ENCODE results near the gene NRARP. TPM values are rescaled to one million over a fixed set of nuclear protein-coding genes. Genes with fewer than 3 reads are reported as not detected.

NRARP gene
- total RNA-seq, 1 donor from 2014 or later: 2.2 TPM

- no peak for DNase-seq (ENCODE audit: low read depth)
- peak; percentile 26 for TF ChIP-seq CTCF (conservative IDR thresholded peaks at IDR 0.05; ENCODE audit: low read depth, low read length)
- H3K4me3 ChIP-seq (ENCODE audit: low read depth, low read length): no peak overlapping the region
Observed at GRCh38 chr9:137294681-137295237, 7.3 kb downstream of the NRARP start.

- H3K4me3 ChIP-seq (ENCODE audit: low read depth, low read length): peak overlapping the region; percentile 45
- no peak for DNase-seq (ENCODE audit: low read depth)
- no peak for TF ChIP-seq CTCF (conservative IDR thresholded peaks at IDR 0.05; ENCODE audit: low read depth, low read length)
Observed at GRCh38 chr9:137294091-137294680, 7.9 kb downstream of the NRARP start.

GRCh38 chr9:137293482-137294090, 8.5 kb downstream of the NRARP start:
- DNase-seq (ENCODE audit: low read depth): no peak
- H3K4me3 ChIP-seq (ENCODE audit: low read depth, low read length): peak overlapping the region; percentile 45
- no peak for TF ChIP-seq CTCF (conservative IDR thresholded peaks at IDR 0.05; ENCODE audit: low read depth, low read length)

GRCh38 chr9:137293094-137293481, 9.0 kb downstream of the NRARP start:
- H3K4me3 ChIP-seq (ENCODE audit: low read depth, low read length): no peak overlapping the region
- TF ChIP-seq CTCF (conservative IDR thresholded peaks at IDR 0.05; ENCODE audit: low read depth, low read length): no peak
- no peak for DNase-seq (ENCODE audit: low read depth)

GRCh38 chr9:137286975-137287383, 15.1 kb downstream of the NRARP start:
- no peak for DNase-seq (ENCODE audit: low read depth)
- no peak overlapping the region for H3K4me3 ChIP-seq (ENCODE audit: low read depth, low read length)
- peak; percentile 76 for TF ChIP-seq CTCF (conservative IDR thresholded peaks at IDR 0.05; ENCODE audit: low read depth, low read length)

- no peak for DNase-seq (ENCODE audit: low read depth)
- no peak overlapping the region for H3K4me3 ChIP-seq (ENCODE audit: low read depth, low read length)
Observed at GRCh38 chr9:137281345-137282116, 20.5 kb downstream of the NRARP start.

More at GRCh38 chr9:137281345-137282116, 20.5 kb downstream of the NRARP start:
- TF ChIP-seq CTCF (conservative IDR thresholded peaks at IDR 0.05; ENCODE audit: low read depth, low read length): no peak
